ENCODE results near the gene LRRC47.

GRCh38 chr1:3762151-3762872 is 34.0 kb downstream of the LRRC47 start:
- TF ChIP-seq CTCF (IDR thresholded peaks at IDR 0.05; ENCODE audit: low read depth, low read length, poor library complexity, severe bottlenecking) (no peak), EZH2phosphoT487 (IDR thresholded peaks at IDR 0.05; ENCODE audit: borderline replicate concordance, low read length) (no peak)

Measured in DOHH2 (cell line).